Gastroesophageal sphincter (tissue), 4 donors: ENCODE data around the gene MLLT10. TPM values are rescaled to one million over a fixed set of nuclear protein-coding genes. Genes with fewer than 3 reads are reported as not detected.
A peak's percentile ranks its signal among the peaks of the same experiment; 100 is the strongest.

ENCODE experiments used
- ATAC-seq: fragments of 150-250 bp; one replicate; pipeline ENCODE4 v1.9.1; 2016; ENCODE audit warnings: mild to moderate bottlenecking, moderate library complexity
- H3K27ac ChIP-seq, 4 donors: fragments of 200-600 bp; sonication (generic) in 3 of 4; 1 replicate in 3 of 4; 2 replicates in 1 of 4; pipeline ENCODE4 v1.5.1; 2016 to 2019
- H3K27me3 ChIP-seq: fragments of 200-600 bp; sonication (generic); one replicate; pipeline ENCODE4 v1.5.1; 2019
- H3K36me3 ChIP-seq, 2 donors: fragments of 200-600 bp; sonication (generic); one replicate each; pipeline ENCODE4 v1.5.1; 2019; ENCODE audit warnings: control low read depth in 1 of 2
- H3K4me1 ChIP-seq, 3 donors: fragments of 200-600 bp; sonication (generic); 1 replicate in 2 of 3; 2 replicates in 1 of 3; pipeline ENCODE4 v1.5.1; 2016 to 2019; ENCODE audit warnings: control low read depth in 2 of 3
- H3K4me3 ChIP-seq, 2 donors: fragments of 200-600 bp; sonication (generic); one replicate each; pipeline ENCODE4 v1.5.1; 2019; ENCODE audit warnings: mild to moderate bottlenecking in 1 of 2, moderate library complexity in 1 of 2
- H3K9me3 ChIP-seq, 3 donors: fragments of 200-600 bp; sonication (generic); one replicate each; pipeline ENCODE4 v1.5.1; 2017 to 2019; ENCODE audit warnings: control low read depth in 2 of 3
- EP300 ChIP-seq: sonication (generic); formaldehyde crosslinking; IDR thresholded peaks from one replicate; pipeline ENCODE4 v1.6.1; 2017; ENCODE audit warnings: antibody characterized with exemption, mild to moderate bottlenecking
- POLR2A ChIP-seq, 2 donors: fragments of 450-650 bp; IDR thresholded peaks; one replicate each; pipeline ENCODE4 v1.6.1; 2017; ENCODE audit warnings: antibody characterized with exemption in 2 of 2, mild to moderate bottlenecking in 2 of 2, moderate library complexity in 1 of 2
- POLR2AphosphoS5 ChIP-seq: sonication (generic); formaldehyde crosslinking; IDR thresholded peaks from one replicate; pipeline ENCODE4 v1.6.1; 2017; ENCODE audit warnings: antibody characterized with exemption
- WGBS, 2 donors: methylation state at CpG; one replicate each; pipeline ENCODE4 v1.1.5; 2018; ENCODE audit warnings: low coverage in 1 of 2; 5-methylcytosine and 5-hydroxymethylcytosine counted together
- total RNA-seq, 4 donors: library from RNA; depleted of rRNA; stranded (reverse); fragments of >200 nt; gene quantifications; one replicate each; pipeline ENCODE4 v1.1.0, GENCODE V29; 2016
- TF ChIP-seq, protein P1 (sequence below), 4 experiments: fragments of 200-600 bp in 2 of 4; fragments of 450-650 bp in 2 of 4; sonication (generic) in 1 of 4; IDR thresholded peaks; one replicate each; pipeline ENCODE4 v1.5.1; 2017 to 2019; ENCODE audit warnings: antibody characterized with exemption in 4 of 4, mild to moderate bottlenecking in 2 of 4, moderate library complexity in 2 of 4

Gene MLLT10
- total RNA-seq, 4 donors from 2014 or later: 27.2 to 52.1 (median 39.0) TPM

DNA sequence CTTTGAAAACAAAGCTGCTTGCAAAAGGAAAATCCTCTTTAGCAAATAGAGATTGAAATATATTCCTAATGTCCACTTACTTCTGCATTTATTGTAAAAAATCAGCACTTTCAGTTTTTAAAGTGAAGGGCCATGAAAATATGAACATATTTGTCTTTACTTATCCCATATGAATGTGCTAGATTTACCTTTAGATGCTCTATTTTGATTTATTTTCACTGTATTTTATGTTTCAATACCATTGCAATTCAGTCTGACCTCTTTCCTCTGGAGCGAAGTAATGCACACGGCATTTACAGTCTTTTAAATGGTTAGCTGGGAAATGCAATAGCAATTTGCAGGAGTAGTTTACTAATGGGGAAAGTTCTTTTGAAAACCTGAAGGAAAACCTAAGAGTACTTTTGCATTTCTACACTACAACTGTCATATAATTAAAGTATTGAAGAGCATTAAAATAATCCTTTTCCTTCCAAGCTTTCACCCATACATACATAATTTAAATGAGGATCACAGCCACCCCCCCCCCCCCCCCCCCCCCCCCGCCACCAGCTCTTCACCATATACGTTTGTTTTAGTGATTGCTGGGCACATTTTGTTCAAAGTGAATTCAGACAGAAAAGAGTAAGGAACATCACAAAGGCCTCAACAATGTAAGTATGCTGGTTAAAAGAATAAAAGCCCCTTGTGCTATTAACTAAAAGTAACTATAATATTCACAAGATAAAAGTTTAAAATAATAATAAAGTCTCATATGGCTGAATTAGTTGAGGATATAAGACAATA lies 12.1 kb upstream of the MLLT10 start:
- H3K4me3 ChIP-seq: no peak overlapping the region
- no peaks in the 10 kb centered on the region for H3K27me3 ChIP-seq
- H3K4me1 ChIP-seq: peaks cover 0 to 61% (median 4%) of the 10 kb centered on the region in 3 donors
- H3K9me3 ChIP-seq: no peaks in the 10 kb centered on the region
- TF ChIP-seq EP300: no peak
- TF ChIP-seq POLR2AphosphoS5: no peak
- TF ChIP-seq POLR2A (IDR thresholded peaks at IDR 0.05): no peak
- TF ChIP-seq, protein P1, sequence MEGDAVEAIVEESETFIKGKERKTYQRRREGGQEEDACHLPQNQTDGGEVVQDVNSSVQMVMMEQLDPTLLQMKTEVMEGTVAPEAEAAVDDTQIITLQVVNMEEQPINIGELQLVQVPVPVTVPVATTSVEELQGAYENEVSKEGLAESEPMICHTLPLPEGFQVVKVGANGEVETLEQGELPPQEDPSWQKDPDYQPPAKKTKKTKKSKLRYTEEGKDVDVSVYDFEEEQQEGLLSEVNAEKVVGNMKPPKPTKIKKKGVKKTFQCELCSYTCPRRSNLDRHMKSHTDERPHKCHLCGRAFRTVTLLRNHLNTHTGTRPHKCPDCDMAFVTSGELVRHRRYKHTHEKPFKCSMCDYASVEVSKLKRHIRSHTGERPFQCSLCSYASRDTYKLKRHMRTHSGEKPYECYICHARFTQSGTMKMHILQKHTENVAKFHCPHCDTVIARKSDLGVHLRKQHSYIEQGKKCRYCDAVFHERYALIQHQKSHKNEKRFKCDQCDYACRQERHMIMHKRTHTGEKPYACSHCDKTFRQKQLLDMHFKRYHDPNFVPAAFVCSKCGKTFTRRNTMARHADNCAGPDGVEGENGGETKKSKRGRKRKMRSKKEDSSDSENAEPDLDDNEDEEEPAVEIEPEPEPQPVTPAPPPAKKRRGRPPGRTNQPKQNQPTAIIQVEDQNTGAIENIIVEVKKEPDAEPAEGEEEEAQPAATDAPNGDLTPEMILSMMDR (IDR thresholded peaks at IDR 0.05): no peak
- WGBS, 2 donors: 50 to 64% methylated on average over 4 of the region's 4 CpGs
- H3K36me3 ChIP-seq: no peaks in the 10 kb centered on the region
- peak overlapping the region in 2 of 4 donors; percentile 98 to 99 for H3K27ac ChIP-seq
- ATAC-seq: no peak

DNA sequence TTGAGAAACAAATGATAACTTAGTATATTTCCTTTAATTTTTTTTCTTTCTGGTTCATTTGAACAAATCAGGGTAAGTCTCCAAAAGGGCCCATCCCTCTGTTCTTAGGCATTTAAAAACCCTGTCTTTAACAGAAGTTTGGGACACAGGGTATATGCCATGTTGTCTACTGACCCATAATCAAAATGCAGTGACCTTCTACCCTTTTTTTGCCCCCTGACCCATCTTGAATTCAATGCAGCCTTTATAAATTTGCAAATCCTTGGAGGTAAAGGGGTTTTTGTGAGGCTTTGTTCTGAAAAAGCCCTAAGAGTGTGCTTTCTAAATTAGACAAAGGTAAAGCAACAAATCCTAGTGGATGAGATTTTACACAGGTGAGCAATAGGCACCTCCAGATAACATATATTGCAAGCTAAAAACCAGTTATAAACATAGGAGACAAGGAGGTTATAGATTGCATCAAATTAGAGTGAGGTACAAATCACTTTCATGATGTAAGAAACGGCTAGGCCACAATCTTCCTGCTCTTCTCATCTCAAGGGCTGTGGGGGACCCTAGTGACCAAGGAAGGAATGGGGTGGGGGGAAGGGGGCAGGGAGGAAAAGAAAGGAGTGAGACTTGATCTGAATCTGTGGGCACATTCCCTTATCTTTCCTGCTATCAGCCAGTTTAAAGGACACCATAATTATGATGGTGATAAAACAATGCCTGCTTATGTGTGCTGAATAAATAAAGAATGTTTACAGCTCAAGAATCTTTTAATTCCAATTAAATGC lies 11.2 kb upstream of the MLLT10 start:
- Histone ChIP-seq H3K36me3 (no peaks in the 10 kb centered on the region), H3K9me3 (no peaks in the 10 kb centered on the region), H3K4me3 (no peak overlapping the region), H3K4me1 (peaks cover 0 to 60% (median 4%) of the 10 kb centered on the region in 3 donors), H3K27me3 (no peaks in the 10 kb centered on the region), H3K27ac (peak overlapping the region in 3 of 4 donors; percentile 20 to 99 (median 98))
- ATAC-seq: no peak
- TF ChIP-seq POLR2AphosphoS5 (no peak), EP300 (no peak), POLR2A (IDR thresholded peaks at IDR 0.05) (no peak)
- TF ChIP-seq, protein P1 (IDR thresholded peaks at IDR 0.05): no peak
- WGBS, 2 donors: 70% methylated on average over 1 of the region's 1 CpG; no CpG with 5 or more reads in 1 of the 2 donors

DNA sequence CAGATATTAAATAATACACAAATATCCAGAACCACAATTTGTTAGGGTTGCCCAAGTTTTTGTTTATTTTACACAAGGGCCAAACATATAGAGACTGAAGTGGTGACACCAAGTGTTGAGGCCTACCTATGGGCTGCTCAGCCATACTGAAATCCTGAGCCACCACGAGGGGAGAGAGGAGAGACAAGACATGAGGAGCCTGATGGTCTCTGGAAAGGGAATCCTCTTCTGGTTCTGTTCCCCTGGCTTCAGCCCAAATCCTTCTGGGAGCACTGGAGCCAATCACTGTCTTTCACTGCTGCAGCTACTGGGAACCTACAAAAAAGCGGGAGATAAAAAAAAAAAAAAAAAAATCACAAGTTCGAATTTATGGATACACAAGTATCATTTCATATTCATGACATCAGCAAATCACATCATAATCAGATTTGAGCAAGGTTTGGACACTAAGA lies 10.4 kb upstream of the MLLT10 start:
- Histone ChIP-seq H3K27me3 (no peaks in the 10 kb centered on the region), H3K27ac (peak overlapping the region in 3 of 4 donors; percentile 98 to 100 (median 99)), H3K36me3 (no peaks in the 10 kb centered on the region), H3K4me1 (peaks cover 0 to 58% (median 4%) of the 10 kb centered on the region in 3 donors), H3K9me3 (no peaks in the 10 kb centered on the region), H3K4me3 (no peak overlapping the region)
- no peak for ATAC-seq
- TF ChIP-seq EP300 (no peak), POLR2A (IDR thresholded peaks at IDR 0.05) (no peak), POLR2AphosphoS5 (no peak)
- TF ChIP-seq, protein P1 (IDR thresholded peaks at IDR 0.05): no peak
- 29 to 30% methylated on average over 1 to 3 of the region's 3 CpGs for WGBS, 2 donors

DNA sequence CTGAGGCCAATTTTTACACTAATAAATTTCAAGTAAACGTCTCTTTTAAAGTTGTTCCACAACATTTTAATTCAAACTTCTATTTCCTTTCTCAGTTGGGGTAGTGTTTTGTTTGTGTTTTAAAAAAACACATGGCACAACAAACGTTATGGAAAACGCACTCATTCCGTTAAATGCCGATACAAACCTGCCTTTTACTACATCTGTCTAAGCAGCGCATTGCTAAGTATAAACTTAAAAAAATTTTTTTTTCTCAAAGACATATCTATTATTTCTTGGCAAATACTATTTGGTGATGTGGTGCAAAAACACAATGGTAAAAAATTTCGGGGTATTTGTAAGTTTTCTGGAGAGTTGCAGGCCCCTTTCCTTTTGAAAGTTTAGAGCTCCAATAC lies 9.9 kb upstream of the MLLT10 start:
- no peaks in the 10 kb centered on the region for H3K36me3 ChIP-seq
- ATAC-seq: no peak
- TF ChIP-seq POLR2AphosphoS5: no peak
- TF ChIP-seq POLR2A (IDR thresholded peaks at IDR 0.05): no peak
- TF ChIP-seq, protein P1 (IDR thresholded peaks at IDR 0.05): no peak
- peak overlapping the region; percentile 98 to 100 (median 99) for H3K27ac ChIP-seq
- no peaks in the 10 kb centered on the region for H3K27me3 ChIP-seq
- peaks cover 0 to 55% (median 2%) of the 10 kb centered on the region in 3 donors for H3K4me1 ChIP-seq
- H3K4me3 ChIP-seq: peak overlapping the region; percentile 59 to 75
- no peaks in the 10 kb centered on the region for H3K9me3 ChIP-seq
- WGBS, 2 donors: 42 to 45% methylated on average over 7 of the region's 7 CpGs
